Measurements from ENCODE around the gene RGL2.

DNA sequence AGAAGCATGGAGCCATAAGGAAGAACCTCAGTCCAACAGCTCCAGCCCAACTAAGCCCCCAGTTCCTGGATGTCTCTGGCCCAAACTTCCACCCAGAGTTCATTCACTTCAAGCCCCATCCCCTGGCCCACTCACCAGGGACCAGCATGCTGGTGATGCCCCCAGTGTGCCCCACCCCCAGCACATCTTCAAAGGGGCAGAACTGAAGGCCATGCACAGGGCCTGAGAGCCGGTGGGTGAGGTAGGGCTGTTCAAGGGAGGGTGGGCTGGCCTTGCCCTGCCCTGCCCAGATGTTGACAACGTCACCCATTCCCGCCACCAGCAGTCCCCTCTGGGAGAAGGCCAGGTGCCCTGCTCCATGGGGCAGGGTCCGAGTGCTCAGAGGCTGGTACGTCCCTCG lies 18.2 kb downstream of the RGL2 start:
- TF ChIP-seq, protein P1, sequence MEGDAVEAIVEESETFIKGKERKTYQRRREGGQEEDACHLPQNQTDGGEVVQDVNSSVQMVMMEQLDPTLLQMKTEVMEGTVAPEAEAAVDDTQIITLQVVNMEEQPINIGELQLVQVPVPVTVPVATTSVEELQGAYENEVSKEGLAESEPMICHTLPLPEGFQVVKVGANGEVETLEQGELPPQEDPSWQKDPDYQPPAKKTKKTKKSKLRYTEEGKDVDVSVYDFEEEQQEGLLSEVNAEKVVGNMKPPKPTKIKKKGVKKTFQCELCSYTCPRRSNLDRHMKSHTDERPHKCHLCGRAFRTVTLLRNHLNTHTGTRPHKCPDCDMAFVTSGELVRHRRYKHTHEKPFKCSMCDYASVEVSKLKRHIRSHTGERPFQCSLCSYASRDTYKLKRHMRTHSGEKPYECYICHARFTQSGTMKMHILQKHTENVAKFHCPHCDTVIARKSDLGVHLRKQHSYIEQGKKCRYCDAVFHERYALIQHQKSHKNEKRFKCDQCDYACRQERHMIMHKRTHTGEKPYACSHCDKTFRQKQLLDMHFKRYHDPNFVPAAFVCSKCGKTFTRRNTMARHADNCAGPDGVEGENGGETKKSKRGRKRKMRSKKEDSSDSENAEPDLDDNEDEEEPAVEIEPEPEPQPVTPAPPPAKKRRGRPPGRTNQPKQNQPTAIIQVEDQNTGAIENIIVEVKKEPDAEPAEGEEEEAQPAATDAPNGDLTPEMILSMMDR (IDR thresholded peaks at IDR 0.05), result no peak
- TF ChIP-seq POLR2A (IDR thresholded peaks at IDR 0.05), result no peak

Data from gastroesophageal sphincter (tissue), 3 donors.